Aorta (tissue), 5 donors: ENCODE results near the gene ARID1B. TPM values are rescaled to one million over a fixed set of nuclear protein-coding genes. Genes with fewer than 3 reads are reported as not detected.

ENCODE experiments used
- ATAC-seq: fragments of 200-7000 bp; cut with Tn5 transposase; one replicate; pipeline ENCODE4 v1.9.1; 2022; ENCODE audit warnings: moderate library complexity; ENCODE audit not compliant: low FRiP score
- DNase-seq, 2 donors: peaks; one replicate each; pipeline ENCODE4 v3.0.0-alpha.2; 2020
- H3K27ac ChIP-seq, 2 donors: one replicate each; pipeline ENCODE4 v1.5.1; 2013; ENCODE audit warnings: low read length in 2 of 2, mild to moderate bottlenecking in 2 of 2, moderate library complexity in 2 of 2, control low read depth in 1 of 2, inconsistent platforms in 1 of 2, low read depth in 1 of 2
- H3K27me3 ChIP-seq, 2 donors: one replicate each; pipeline ENCODE4 v1.6.1; 2013; ENCODE audit warnings: control low read depth in 1 of 2, low read length in 1 of 2, mild to moderate bottlenecking in 1 of 2, moderate library complexity in 1 of 2; ENCODE audit not compliant: insufficient read depth in 2 of 2, control insufficient read depth in 1 of 2
- H3K36me3 ChIP-seq, 2 donors: one replicate each; pipeline ENCODE4 v1.6.1; 2013; ENCODE audit warnings: control low read depth in 1 of 2, low read length in 1 of 2, mild to moderate bottlenecking in 1 of 2; ENCODE audit not compliant: insufficient read depth in 2 of 2, control insufficient read depth in 1 of 2
- H3K4me1 ChIP-seq, 2 donors: one replicate each; pipeline ENCODE4 v1.6.1; 2013; ENCODE audit warnings: low read length in 2 of 2, control low read depth in 1 of 2, mild to moderate bottlenecking in 1 of 2, moderate library complexity in 1 of 2; ENCODE audit not compliant: insufficient read depth in 2 of 2, control insufficient read depth in 1 of 2
- H3K4me3 ChIP-seq, 2 donors: one replicate each; pipeline ENCODE4 v1.5.1; 2013; ENCODE audit warnings: low read length in 2 of 2, control low read depth in 1 of 2, mild to moderate bottlenecking in 1 of 2
- H3K9me3 ChIP-seq: one replicate; pipeline ENCODE4 v1.6.1; 2013; ENCODE audit warnings: mild to moderate bottlenecking, low read length; ENCODE audit not compliant: control insufficient read depth
- WGBS, 2 donors: extraction: QIAGEN DNeasy Blood & Tissue Kit; methylation state at CpG; one replicate each; pipeline ENCODE4 v1.1.7; 2013; 5-methylcytosine and 5-hydroxymethylcytosine counted together
- intact Hi-C, 2 donors: fragments of 100-400 bp; cut with DNase I; formaldehyde crosslinking; loops; one replicate each; pipeline versions ENCODE4 v1.14.2 to v1.15.0; 2022
- polyA plus RNA-seq, 2 donors: library from polyadenylated mRNA; stranded (reverse); fragments of 200-250 nt; gene quantifications; one replicate each; pipeline ENCODE4 v1.2.3, GENCODE V29; 2013
- total RNA-seq, 2 donors: library from RNA; stranded (reverse); fragmentation: NEBNext Ultra II Directional; extraction: Animal tissue kit (Norgen Biotek cat#: 25700); gene quantifications; one replicate each; pipeline ENCODE4 v1.2.1, GENCODE V29; 2021
- donor health status: healthy with polysubstance abuse.
- donor health status: Bipolar disorder and iron deficiency.
- donor health status: DM: no; HTN: no; CAD: no.
- donor health status: DM: no; HTN: no; CAD: no.
- donor health status: DM: yes; HTN: yes; CAD: no.

The ARID1B gene
- total and polyA plus RNA-seq, 4 donors = 6.5 to 143 (median 54.5) TPM

DNA sequence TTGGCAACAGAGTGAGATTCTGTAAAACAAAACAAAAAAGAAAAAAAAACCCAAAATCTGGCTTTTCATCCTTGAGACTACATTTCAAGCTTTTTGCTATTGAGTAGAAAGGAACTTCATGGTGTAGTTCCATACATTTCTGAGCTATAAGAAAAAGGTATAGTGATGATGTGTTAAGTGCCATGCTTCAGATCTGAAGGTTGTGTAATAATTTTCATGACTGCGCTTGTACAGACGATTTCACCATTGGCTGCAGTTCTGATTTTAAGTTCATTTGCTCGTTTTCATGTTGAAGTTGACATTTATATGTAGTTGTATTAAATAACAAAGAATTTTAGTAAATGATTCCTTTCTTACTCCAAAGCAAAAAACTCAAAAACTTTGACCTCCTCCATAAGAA, 247.6 kb downstream of the ARID1B start:
- 79% methylated on average over 3 of the region's 3 CpGs for WGBS, 2 donors
- intact Hi-C loops = loop anchor here (5.0 kb wide), 2 partner anchors 242 to 337 kb away; no protein-coding TSS in a partner anchor
- H3K4me1 ChIP-seq = no peaks in the 10 kb centered on the region
- H3K27ac ChIP-seq = no peak overlapping the region
- H3K4me3 ChIP-seq = no peak overlapping the region
- no peaks in the 10 kb centered on the region for H3K9me3 ChIP-seq
- no peaks in the 10 kb centered on the region for H3K36me3 ChIP-seq
- no peaks in the 10 kb centered on the region for H3K27me3 ChIP-seq
- ATAC-seq (no peak), DNase-seq (no peak)

DNA sequence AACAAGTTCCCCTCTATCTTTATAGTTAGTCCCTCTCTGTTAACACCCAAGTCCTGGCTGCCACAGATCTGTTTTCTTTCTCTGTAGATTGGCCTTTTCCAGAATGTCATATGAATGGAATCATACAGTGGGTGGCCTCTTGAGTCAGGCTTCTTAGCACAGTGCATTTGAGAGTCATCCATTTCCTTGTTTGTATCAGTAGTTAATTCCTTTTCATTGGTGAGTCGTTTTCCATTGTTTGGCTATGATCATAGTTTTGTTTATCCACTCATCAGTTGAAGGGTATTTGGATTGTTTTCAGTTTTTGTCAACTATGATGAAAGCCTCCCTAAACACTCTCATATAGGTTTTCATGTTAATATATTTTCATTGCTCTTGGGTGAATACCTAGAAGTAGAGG, 248.3 kb downstream of the ARID1B start:
- ATAC-seq = no peak
- Histone ChIP-seq H3K4me3 (no peak overlapping the region), H3K27ac (no peak overlapping the region), H3K36me3 (no peaks in the 10 kb centered on the region), H3K9me3 (no peaks in the 10 kb centered on the region), H3K4me1 (no peaks in the 10 kb centered on the region), H3K27me3 (no peaks in the 10 kb centered on the region)
- DNase-seq = no peak
- WGBS, 2 donors = 71 to 83% methylated on average over 1 of the region's 1 CpG
- intact Hi-C loops = no loop called here

DNA sequence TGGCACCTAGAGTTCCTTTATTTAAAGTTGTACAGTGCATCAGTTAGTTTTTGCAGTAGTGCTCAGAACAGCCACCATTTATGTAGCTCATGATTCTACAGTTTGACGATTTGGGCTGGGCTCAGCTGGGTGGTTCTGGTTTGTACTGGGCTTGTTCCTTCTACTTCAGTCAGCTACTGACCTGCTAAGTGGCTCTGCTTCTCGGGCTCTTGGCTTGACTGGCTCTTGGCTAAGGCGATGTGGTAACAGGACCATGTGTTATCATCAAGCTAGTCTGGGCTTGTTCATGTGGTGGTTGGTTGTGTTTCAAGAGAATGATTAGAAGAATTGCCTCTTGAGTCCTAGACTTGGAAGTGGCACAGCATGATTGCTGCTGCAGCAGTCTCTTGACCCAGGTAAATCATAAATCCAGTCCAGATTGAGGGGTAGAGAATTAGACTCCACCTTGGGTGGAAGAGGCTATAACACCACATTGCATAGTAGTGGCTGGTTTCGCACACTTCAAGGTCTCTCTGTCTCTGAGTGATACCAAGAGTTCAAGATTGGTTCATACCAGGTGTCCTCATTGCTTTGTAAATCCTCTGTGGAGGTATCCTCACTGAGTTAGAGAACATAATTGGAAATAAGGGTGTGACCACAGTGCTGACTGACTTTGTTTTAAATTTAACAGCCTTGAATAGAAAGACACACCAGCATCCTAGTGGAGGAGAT, 253.0 kb downstream of the ARID1B start:
- 72 to 76% methylated on average over 4 of the region's 4 CpGs for WGBS, 2 donors
- H3K9me3 ChIP-seq = no peaks in the 10 kb centered on the region
- no peaks in the 10 kb centered on the region for H3K27me3 ChIP-seq
- no peak for ATAC-seq
- intact Hi-C loops = loop anchor here (5.0 to 10.0 kb wide), 4 partner anchors 115 to 245 kb away; no protein-coding TSS in a partner anchor
- H3K27ac ChIP-seq = no peak overlapping the region
- H3K4me3 ChIP-seq = no peak overlapping the region
- H3K4me1 ChIP-seq = peaks cover 0 to 2% of the 10 kb centered on the region in 2 donors
- no peaks in the 10 kb centered on the region for H3K36me3 ChIP-seq
- DNase-seq = no peak

DNA sequence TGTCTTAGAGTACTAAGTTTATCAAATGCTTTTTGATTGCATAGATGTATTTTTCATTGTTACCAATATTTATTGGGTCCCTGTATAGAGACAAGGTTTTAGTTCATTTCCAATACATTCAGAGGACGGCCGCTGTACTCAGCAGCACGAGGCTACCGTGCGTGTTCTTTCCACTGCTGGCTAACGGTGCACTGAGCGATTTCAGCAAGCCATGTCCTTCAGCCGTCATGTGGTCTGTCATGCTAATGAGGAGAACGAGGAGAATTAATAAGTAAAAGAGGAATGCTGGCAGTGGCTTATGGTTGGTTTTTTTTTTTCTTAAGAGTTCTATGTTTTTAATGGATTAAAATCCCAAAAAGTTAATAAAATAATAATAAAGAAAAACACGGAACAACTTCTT, 253.6 kb downstream of the ARID1B start:
- WGBS, 2 donors = 87 to 92% methylated on average over 10 of the region's 10 CpGs
- H3K9me3 ChIP-seq = no peaks in the 10 kb centered on the region
- intact Hi-C loops = loop anchor here (5.0 to 10.0 kb wide), 4 partner anchors 114 to 244 kb away; no protein-coding TSS in a partner anchor

DNA sequence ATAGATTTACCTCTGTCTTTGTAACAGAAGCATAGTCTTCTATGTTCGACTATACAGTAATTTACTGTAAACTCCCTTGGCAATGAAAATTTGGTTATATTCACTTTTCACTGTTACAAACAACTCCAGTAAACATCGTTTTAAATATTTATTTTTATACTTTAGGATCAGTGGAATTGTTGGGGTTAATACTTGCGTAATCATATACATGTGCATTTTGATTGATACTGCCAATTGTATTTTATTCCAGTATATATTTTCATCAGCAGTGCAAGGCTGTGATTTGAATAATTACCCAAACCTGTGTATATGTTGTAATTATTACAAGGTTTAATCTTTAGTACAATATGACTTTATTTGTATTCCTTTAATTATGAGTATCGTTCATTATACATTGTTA, 255.7 kb downstream of the ARID1B start:
- WGBS, 2 donors = 70 to 73% methylated on average over 4 of the region's 4 CpGs
- Histone ChIP-seq H3K4me3 (no peak overlapping the region), H3K36me3 (no peaks in the 10 kb centered on the region), H3K4me1 (peaks cover 0 to 8% of the 10 kb centered on the region in 2 donors), H3K9me3 (no peaks in the 10 kb centered on the region), H3K27me3 (no peaks in the 10 kb centered on the region), H3K27ac (no peak overlapping the region)
- intact Hi-C loops = loop anchor here (5.0 to 10.0 kb wide), 4 partner anchors 112 to 242 kb away; no protein-coding TSS in a partner anchor
- no peak for DNase-seq
- no peak for ATAC-seq

More for the DNA sequence above, 253.6 kb downstream of the ARID1B start:
- no peaks in the 10 kb centered on the region for H3K27me3 ChIP-seq
- no peak overlapping the region for H3K4me3 ChIP-seq
- DNase-seq = no peak
- no peak overlapping the region for H3K27ac ChIP-seq
- ATAC-seq = no peak
- H3K4me1 ChIP-seq = peaks cover 0 to 2% of the 10 kb centered on the region in 2 donors
- H3K36me3 ChIP-seq = no peaks in the 10 kb centered on the region

DNA sequence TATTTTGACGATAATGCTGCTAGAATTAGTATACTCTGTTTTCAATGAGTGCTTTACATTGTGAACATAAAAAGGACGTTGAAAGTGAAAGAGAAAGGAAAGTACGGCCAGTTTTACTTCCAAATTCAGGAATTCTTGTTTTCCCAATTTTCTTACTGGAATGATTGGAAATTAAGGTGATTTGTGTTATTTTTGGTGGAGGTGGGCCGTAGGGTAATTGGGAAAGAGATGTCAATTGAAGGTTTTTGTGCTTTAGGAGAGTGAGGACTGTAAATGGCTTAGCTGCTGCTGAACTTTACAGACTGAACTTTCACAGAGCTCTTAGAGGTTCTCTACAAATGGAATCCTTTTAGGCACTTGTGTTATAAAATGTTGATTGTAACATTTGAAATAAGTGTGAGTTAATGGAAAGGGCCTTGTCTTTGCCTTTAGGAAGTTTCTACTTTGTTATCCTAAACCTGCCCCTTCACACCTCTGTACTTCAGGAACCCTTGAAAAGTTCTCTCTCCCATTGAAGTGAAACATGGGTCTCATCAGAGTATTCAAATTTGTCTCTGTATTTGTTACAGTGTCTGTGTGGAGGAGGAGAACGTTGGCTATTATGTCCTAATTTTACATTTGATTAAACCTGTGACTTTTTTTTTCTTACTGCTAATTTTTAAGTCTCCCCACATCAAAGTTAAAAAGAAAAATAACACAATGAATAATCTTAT, 256.4 kb downstream of the ARID1B start:
- Histone ChIP-seq H3K36me3 (no peaks in the 10 kb centered on the region), H3K27me3 (no peaks in the 10 kb centered on the region), H3K4me1 (peaks cover 0 to 8% of the 10 kb centered on the region in 2 donors), H3K27ac (no peak overlapping the region), H3K4me3 (peak overlapping the region; percentile 53 to 69), H3K9me3 (no peaks in the 10 kb centered on the region)
- intact Hi-C loops = loop anchor here (5.0 to 10.0 kb wide), 4 partner anchors 111 to 241 kb away; no protein-coding TSS in a partner anchor
- 4% methylated on average over 5 of the region's 5 CpGs for WGBS, 2 donors
- no peak for ATAC-seq
- no peak for DNase-seq

DNA sequence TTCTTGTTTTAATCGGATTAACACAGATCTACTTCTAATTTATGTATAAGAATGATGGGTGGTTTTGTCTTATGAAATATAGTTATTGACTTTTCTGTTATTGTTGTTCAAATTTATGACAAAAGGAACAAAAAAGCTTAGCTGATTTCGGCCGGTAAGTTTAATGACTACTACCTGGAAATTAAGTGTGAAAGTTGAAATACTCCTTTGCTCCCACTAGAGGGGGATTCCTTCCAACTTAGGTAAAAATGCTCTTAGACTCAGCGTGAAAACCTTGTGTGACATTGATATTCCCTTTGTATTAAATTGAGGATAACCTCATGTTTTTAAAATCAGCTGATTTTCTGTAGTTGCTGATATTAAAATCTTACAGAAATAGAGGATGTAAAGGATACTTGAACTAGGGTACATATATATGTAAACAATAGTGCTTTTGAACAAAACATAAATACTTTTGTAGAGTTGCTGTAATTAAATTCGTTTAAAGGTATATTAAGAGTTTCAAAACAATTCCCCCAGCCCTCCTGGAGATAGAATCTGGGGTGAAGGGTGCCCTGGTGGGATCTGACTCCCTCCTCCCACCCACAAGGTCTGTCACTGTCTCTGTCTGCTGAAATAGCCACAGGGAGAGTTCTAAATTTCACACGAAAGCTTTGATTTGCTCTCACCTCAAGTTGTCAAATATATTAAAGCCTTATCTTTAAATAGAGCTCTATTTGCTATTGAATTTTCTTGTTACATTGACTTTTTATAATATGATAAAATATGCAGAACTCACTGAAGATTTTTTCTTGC, 257.5 kb downstream of the ARID1B start:
- intact Hi-C loops = loop anchor here (5.0 to 10.0 kb wide), 5 partner anchors 110 to 240 kb away; no protein-coding TSS in a partner anchor
- Histone ChIP-seq H3K27me3 (no peaks in the 10 kb centered on the region), H3K27ac (no peak overlapping the region), H3K36me3 (no peaks in the 10 kb centered on the region), H3K9me3 (no peaks in the 10 kb centered on the region), H3K4me1 (peaks cover 0 to 8% of the 10 kb centered on the region in 2 donors), H3K4me3 (no peak overlapping the region)
- no peak for DNase-seq
- no peak for ATAC-seq
- 26 to 34% methylated on average over 6 of the region's 6 CpGs for WGBS, 2 donors

DNA sequence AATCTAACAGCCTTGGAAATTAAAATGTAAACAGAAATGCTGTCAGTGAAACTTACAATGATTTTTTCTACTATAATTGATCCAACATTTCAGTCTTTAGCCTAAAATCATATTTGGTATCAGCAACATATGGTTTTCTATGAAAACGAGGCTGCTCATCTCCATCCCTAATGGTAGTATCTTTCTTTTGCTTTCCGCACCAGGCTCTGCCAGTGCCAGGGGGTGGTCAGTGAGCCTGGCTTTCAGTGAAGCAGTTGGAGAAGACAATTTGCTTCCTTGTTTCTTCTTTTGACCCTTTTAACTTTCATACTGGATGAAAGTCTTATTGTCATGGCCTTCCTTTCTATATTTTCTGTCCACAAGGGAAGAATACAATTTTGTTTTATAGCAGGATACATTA, 258.4 kb downstream of the ARID1B start:
- no peak for DNase-seq

More for the DNA sequence above, 258.4 kb downstream of the ARID1B start:
- WGBS, 2 donors = 74 to 77% methylated on average over 2 of the region's 2 CpGs
- Histone ChIP-seq H3K27me3 (no peaks in the 10 kb centered on the region), H3K9me3 (no peaks in the 10 kb centered on the region), H3K36me3 (no peaks in the 10 kb centered on the region), H3K4me1 (peaks cover 0 to 8% of the 10 kb centered on the region in 2 donors), H3K27ac (no peak overlapping the region), H3K4me3 (no peak overlapping the region)
- intact Hi-C loops = loop anchor here (5.0 to 10.0 kb wide), 4 partner anchors 109 to 239 kb away; no protein-coding TSS in a partner anchor
- no peak for ATAC-seq
